Stimulated activated memory B cell treated with anti-CD40 and anti-IgM and Interleukin-4, amounts not matched to agents 10 μg/mL and 1 μg/mL and 100 μg/mL, for 72 hours (primary cell): ENCODE results near the gene RGS16.

Experiments used
- ATAC-seq: fragments of 150-1000 bp; cut with Tn5 transposase; 2 replicates; pipeline ENCODE4 v1.10.0; 2021
- H3K27ac Mint-ChIP-seq: one replicate; pipeline ENCODE4 v1.8.0; 2022; ENCODE audit warnings: mild to moderate bottlenecking, mixed read lengths
- H3K27me3 Mint-ChIP-seq: one replicate; pipeline ENCODE4 v1.8.0; 2022; ENCODE audit warnings: mixed read lengths
- H3K36me3 Mint-ChIP-seq: one replicate; pipeline ENCODE4 v1.8.0; 2022; ENCODE audit warnings: mixed read lengths
- H3K4me1 Mint-ChIP-seq: one replicate; pipeline ENCODE4 v1.8.0; 2022; ENCODE audit warnings: mixed read lengths
- H3K4me3 Mint-ChIP-seq: one replicate; pipeline ENCODE4 v1.8.0; 2022; ENCODE audit warnings: mild to moderate bottlenecking, moderate library complexity, mixed read lengths
- H3K9me3 Mint-ChIP-seq: one replicate; pipeline ENCODE4 v1.8.0; 2022; ENCODE audit warnings: mixed read lengths

RGS16 gene

DNA sequence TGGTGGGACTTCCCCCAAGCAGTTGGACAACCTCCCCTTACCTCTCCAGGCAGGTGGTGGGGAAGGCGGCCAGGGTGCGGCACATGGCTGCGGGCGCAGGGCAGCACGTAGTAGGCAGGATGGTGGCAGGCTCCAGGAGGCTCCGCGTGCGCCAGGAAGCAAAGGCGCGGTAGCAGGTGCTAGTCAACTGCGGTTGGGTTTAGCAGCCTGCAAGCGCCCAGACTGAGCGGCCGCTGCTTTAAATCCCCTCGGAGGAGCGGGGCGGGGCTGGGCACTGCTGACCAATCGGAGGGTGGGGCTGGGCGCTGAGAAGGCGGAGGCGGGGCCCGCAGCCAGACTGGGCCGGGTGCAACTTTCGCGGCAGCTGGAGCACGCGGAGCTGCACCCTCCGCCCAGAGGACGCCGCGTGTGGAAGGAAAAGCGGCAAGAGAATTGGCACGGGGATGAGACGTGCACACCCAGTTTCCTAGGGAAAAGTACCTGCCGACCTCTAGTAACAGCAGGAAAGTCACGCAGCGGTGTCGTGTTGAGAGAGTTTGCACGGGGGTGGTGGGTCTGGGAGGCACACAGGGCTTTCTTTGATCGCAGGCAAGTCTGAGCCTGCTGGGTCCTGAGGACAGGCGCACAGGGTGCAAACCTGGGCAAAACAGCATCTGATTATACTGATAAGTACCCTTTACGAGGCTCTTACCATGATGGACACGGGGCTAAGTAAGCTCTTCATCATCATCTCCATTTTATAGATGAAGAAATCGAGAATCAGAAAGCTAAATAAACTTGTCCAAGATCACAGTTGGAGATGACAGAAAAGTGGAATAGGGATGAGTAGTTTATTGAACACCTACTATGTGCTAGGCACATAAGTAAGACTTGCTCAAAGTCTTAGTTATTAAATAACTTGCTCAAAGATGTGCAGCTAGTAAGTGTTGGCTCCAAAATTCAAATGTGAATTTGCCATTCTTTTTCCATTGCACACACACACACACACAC, at the start of gene RGS16:
TSS of gene RGS16 (minus strand) at position 215 of the 990 bp plus-strand sequence. CDS start at position 85, 130 bp downstream.
- peaks cover 11% of the 10 kb centered on the region for H3K4me1 Mint-ChIP-seq
- no peaks in the 10 kb centered on the region for H3K9me3 Mint-ChIP-seq
- H3K4me3 Mint-ChIP-seq = no peak within 1 kb of the TSS

GRCh38 chr1:182653986-182654385, 49.8 kb upstream of the RGS16 start:
- Mint-ChIP-seq H3K36me3 (no peaks in the 10 kb centered on the region), H3K9me3 (no peaks in the 10 kb centered on the region), H3K27ac (no peak overlapping the region), H3K4me1 (peaks cover 8% of the 10 kb centered on the region), H3K4me3 (no peak overlapping the region), H3K27me3 (peaks cover 9% of the 10 kb centered on the region)
- ATAC-seq = no peak

More for the DNA sequence above, at the start of gene RGS16:
- Mint-ChIP-seq H3K27ac (no peak within 1 kb of the TSS), H3K36me3 (peaks cover 14% of the 10 kb centered on the region), H3K27me3 (no peaks in the 10 kb centered on the region)
- ATAC-seq = peak; percentile 99

- ATAC-seq = no peak
- Mint-ChIP-seq H3K9me3 (no peaks in the 10 kb centered on the region), H3K27me3 (peaks cover 16% of the 10 kb centered on the region), H3K4me1 (peaks cover 8% of the 10 kb centered on the region), H3K36me3 (no peaks in the 10 kb centered on the region), H3K27ac (no peak overlapping the region), H3K4me3 (no peak overlapping the region)
These were observed 48.7 kb upstream of the RGS16 start for GRCh38 chr1:182652933-182653332.

DNA sequence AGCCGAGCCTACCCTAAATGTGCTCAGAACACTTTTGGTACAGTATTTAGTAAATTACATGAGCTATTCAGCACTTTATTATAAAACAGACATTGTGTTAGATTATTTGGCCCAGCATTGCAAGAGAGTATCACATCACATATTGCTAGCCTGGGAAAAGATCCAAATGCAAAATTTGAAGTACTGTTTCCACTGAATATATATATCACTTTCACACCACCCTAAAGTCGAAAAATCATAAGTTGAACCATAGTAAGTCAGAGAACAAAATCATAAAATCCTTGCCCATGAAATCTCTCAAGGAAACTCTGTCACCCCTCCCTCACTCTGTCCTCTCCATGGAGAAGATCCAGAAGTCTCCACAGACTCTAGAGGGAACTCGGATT, 47.1 kb upstream of the RGS16 start:
- Mint-ChIP-seq H3K27ac (no peak overlapping the region), H3K4me3 (no peak overlapping the region), H3K36me3 (no peaks in the 10 kb centered on the region), H3K27me3 (peaks cover 9% of the 10 kb centered on the region), H3K4me1 (peaks cover 8% of the 10 kb centered on the region), H3K9me3 (no peaks in the 10 kb centered on the region)
- no peak for ATAC-seq

- Mint-ChIP-seq H3K27ac (no peak overlapping the region), H3K4me1 (peaks cover 8% of the 10 kb centered on the region), H3K36me3 (no peaks in the 10 kb centered on the region), H3K9me3 (no peaks in the 10 kb centered on the region), H3K27me3 (peaks cover 9% of the 10 kb centered on the region), H3K4me3 (no peak overlapping the region)
- ATAC-seq = no peak
These were observed 46.6 kb upstream of the RGS16 start for GRCh38 chr1:182650678-182651338.

GRCh38 chr1:182649041-182649440, 44.9 kb upstream of the RGS16 start:
- Mint-ChIP-seq H3K36me3 (no peaks in the 10 kb centered on the region), H3K4me3 (no peak overlapping the region), H3K4me1 (peaks cover 22% of the 10 kb centered on the region), H3K9me3 (no peaks in the 10 kb centered on the region), H3K27ac (no peak overlapping the region), H3K27me3 (peaks cover 9% of the 10 kb centered on the region)
- ATAC-seq = peak; percentile 60

GRCh38 chr1:182646739-182647138, 42.5 kb upstream of the RGS16 start:
- Mint-ChIP-seq H3K27me3 (peaks cover 9% of the 10 kb centered on the region), H3K36me3 (no peaks in the 10 kb centered on the region), H3K4me3 (no peak overlapping the region), H3K4me1 (peaks cover 22% of the 10 kb centered on the region), H3K9me3 (no peaks in the 10 kb centered on the region), H3K27ac (no peak overlapping the region)
- ATAC-seq = no peak

DNA sequence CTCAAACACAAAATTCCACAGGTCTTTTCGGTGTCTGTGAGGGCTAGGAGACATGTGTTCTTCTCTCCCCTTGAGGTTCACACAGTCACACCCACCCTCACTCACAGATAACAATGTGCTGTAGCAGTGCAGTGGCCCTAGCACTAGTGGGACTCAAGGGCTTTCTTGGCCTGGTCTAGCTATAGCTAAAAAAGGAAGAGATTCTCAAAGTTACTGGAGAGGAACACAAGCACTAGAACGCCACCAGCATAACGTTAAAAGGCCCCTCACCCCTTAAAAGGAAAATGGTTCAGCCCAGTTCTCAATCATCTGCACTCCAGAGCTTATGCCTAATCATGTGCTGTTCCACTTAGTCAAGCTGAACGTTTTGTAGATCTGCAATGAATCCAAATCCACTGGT, 40.7 kb upstream of the RGS16 start:
- Mint-ChIP-seq H3K27ac (no peak overlapping the region), H3K9me3 (no peaks in the 10 kb centered on the region), H3K4me1 (peaks cover 13% of the 10 kb centered on the region), H3K4me3 (no peak overlapping the region), H3K27me3 (peaks cover 9% of the 10 kb centered on the region), H3K36me3 (no peaks in the 10 kb centered on the region)
- ATAC-seq = peak; percentile 74

DNA sequence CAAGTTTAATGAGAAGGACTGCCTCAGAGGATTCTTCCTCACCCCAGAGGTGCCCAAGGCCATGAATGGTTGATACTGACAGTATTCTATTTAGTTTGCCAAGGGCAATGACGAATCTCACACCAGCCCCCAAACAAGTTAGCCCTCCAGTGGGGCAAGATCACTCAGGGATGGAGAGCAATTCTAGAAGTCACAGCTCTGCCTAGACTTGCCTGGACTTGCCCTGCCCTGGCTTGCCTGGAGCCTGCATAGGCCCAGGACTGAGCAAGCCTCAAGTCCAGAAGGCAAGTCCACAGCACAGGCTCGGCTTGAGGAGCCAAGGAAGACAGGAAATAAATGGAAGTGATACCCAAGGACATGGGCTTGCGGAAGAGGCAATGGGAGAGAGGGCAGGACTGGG, 39.5 kb upstream of the RGS16 start:
- no peaks in the 10 kb centered on the region for H3K36me3 Mint-ChIP-seq
- H3K4me1 Mint-ChIP-seq = peaks cover 13% of the 10 kb centered on the region
- H3K27ac Mint-ChIP-seq = no peak overlapping the region
- H3K4me3 Mint-ChIP-seq = no peak overlapping the region
- H3K27me3 Mint-ChIP-seq = peaks cover 9% of the 10 kb centered on the region
- H3K9me3 Mint-ChIP-seq = no peaks in the 10 kb centered on the region
- ATAC-seq = no peak

GRCh38 chr1:182642461-182642860, 38.3 kb upstream of the RGS16 start:
- no peak overlapping the region for H3K27ac Mint-ChIP-seq

DNA sequence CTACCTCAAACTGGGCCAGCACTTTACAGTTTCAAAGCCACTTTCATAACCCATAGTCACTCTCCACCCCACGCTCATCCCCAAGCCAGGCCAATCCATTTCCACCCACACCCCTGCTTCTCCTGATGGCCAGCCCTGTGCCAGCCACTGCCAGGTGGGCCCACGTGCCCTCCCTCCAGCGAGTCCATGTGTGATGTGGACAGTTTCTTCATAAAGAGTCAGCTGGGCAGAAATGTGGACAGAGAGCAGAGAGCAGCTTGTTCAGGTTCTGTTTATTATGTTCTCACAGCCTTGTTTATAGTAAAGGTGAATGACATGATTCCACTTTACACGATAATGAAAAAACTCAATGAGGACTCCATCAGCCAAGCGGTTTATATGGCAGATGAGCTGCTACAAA, 37.4 kb upstream of the RGS16 start:
- Mint-ChIP-seq H3K36me3 (no peaks in the 10 kb centered on the region), H3K4me1 (peaks cover 13% of the 10 kb centered on the region), H3K9me3 (no peaks in the 10 kb centered on the region), H3K27me3 (no peaks in the 10 kb centered on the region), H3K27ac (no peak overlapping the region), H3K4me3 (no peak overlapping the region)
- no peak for ATAC-seq

More at GRCh38 chr1:182642461-182642860, 38.3 kb upstream of the RGS16 start:
- H3K4me3 Mint-ChIP-seq = no peak overlapping the region
- H3K27me3 Mint-ChIP-seq = no peaks in the 10 kb centered on the region
- no peaks in the 10 kb centered on the region for H3K9me3 Mint-ChIP-seq
- no peaks in the 10 kb centered on the region for H3K36me3 Mint-ChIP-seq
- peaks cover 13% of the 10 kb centered on the region for H3K4me1 Mint-ChIP-seq
- ATAC-seq = no peak

- Mint-ChIP-seq H3K27me3 (no peaks in the 10 kb centered on the region), H3K4me1 (peaks cover 3% of the 10 kb centered on the region)
- ATAC-seq = no peak
These were observed 35.1 kb upstream of the RGS16 start for GRCh38 chr1:182639330-182639729.

DNA sequence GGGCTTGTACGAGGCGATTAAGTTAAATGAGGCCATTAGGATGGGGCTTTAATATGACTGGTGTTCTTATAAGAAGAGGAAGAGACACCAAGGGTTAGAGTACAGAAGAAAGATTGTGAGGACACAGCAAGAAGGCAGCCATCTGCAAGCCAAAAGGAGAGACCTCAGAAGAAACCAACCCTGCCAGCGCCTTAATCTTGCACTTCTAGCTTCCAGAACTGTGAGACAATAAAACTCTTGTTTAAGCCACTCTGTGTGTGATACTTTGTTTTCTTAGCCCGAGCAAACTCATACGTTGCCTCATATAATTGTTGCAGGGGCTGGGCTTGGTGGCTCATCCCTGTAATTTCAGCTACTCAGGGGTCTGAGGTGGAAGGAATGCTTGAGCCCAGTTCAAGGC, 33.6 kb upstream of the RGS16 start:
- no peak overlapping the region for H3K27ac Mint-ChIP-seq
- no peak overlapping the region for H3K4me3 Mint-ChIP-seq
- ATAC-seq = no peak
- H3K9me3 Mint-ChIP-seq = no peaks in the 10 kb centered on the region
- H3K4me1 Mint-ChIP-seq = peaks cover 17% of the 10 kb centered on the region
- H3K27me3 Mint-ChIP-seq = no peaks in the 10 kb centered on the region
- H3K36me3 Mint-ChIP-seq = no peaks in the 10 kb centered on the region

More at GRCh38 chr1:182639330-182639729, 35.1 kb upstream of the RGS16 start:
- no peaks in the 10 kb centered on the region for H3K36me3 Mint-ChIP-seq
- no peaks in the 10 kb centered on the region for H3K9me3 Mint-ChIP-seq
- H3K27ac Mint-ChIP-seq = no peak overlapping the region
- no peak overlapping the region for H3K4me3 Mint-ChIP-seq

GRCh38 chr1:182635871-182636270, 31.7 kb upstream of the RGS16 start:
- Mint-ChIP-seq H3K27ac (no peak overlapping the region), H3K4me1 (peaks cover 28% of the 10 kb centered on the region), H3K9me3 (no peaks in the 10 kb centered on the region), H3K4me3 (no peak overlapping the region), H3K36me3 (no peaks in the 10 kb centered on the region), H3K27me3 (no peaks in the 10 kb centered on the region)
- no peak for ATAC-seq

DNA sequence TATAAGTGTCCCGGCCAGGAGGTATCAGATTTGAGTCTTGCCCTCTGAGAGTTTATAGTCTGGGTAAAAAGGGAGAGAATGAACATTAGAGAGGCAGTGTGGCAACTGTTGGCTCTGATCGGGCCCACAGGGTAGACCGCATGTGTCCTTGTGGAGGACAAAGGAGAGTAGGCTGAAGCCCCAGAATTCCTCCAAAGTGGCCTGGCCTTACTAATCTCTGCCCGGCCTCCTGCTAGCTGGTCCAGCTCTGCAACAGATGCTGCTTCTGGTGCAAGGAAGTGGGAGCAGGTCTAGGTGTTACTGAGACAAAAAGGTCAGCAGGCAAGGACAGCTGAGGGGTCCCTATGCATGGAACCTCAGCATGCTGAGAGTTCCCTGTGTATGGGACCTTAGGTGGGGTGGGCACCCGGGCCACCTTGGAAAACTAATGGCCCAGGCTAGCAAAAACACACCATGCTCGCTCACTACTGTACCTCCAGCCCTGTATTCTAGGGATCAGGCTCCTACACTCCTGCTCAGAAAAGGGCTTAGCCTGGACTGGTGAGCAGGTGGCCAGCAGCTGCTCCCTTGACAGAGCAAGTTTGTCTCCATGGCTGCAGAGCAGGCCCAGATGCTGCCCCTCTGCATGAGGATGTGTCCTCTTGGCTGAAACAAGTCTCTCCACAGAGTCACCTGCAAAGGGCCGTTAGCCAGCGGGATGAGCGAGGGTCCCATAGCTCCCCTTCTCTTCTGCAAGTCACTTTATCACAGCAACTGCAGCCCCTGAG, 30.3 kb upstream of the RGS16 start:
- Mint-ChIP-seq H3K9me3 (no peaks in the 10 kb centered on the region), H3K36me3 (no peaks in the 10 kb centered on the region), H3K27ac (peak overlapping the region; percentile 69), H3K4me3 (no peak overlapping the region), H3K27me3 (no peaks in the 10 kb centered on the region), H3K4me1 (peaks cover 38% of the 10 kb centered on the region)
- ATAC-seq = no peak
